ENCODE measurements around the gene MCM3AP.
A peak's percentile ranks its signal among the peaks of the same experiment; 100 is the strongest.

Gene MCM3AP

DNA sequence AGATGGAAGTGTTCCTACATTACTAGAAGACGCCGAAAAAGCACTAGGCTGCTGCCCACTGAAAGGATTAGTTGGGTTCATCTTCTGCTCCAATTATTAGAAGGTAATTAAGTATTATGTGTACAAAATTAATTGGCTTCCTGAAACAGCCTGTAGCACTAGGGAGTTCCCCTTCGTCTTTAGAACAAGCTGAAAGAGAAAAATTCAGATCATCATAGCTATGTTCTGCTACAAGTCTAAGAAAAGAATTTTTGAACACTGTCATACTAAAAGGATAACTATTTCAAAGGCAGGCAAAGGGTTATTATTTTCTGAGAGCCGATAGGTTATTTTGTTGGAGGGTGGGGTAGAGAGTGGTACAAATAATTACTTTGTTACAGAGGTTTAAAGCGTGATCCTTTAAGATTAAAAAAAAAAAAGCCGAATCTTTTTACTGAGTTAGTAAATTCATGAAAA, at the start of gene MCM3AP:
Gene MCM3AP, minus strand, starts transcription at position 406 of the 456 bp plus-strand sequence. Its CDS starts 325 bp downstream, at position 81.
- DNase-seq (ENCODE audit: low read depth): no peak

- DNase-seq (ENCODE audit: low read depth): no peak
Observed at GRCh38 chr21:46334351-46335140, 49.1 kb upstream of the MCM3AP start.

DNA sequence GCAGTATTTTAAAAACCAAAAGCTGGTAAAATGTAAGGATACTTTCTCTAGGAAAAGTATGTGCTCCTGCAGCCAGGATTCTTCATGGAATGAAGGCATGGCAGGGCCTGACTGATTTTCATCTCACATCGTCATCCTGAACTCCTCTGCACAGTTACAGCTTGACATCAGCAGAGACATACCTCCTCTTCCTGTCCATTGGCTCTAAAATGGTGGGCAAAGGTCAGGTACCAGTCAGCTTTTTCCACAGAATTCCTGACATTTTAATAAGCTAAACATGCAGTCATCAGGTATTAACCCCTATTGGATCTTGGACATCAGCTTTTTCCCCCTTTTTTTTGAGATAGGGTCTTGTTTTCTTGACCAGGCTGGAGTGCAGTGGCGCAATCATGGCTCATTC, 44.4 kb upstream of the MCM3AP start:
- no peak for DNase-seq (ENCODE audit: low read depth)

- DNase-seq (ENCODE audit: low read depth): no peak
Observed at GRCh38 chr21:46328151-46328550, 42.7 kb upstream of the MCM3AP start.

DNA sequence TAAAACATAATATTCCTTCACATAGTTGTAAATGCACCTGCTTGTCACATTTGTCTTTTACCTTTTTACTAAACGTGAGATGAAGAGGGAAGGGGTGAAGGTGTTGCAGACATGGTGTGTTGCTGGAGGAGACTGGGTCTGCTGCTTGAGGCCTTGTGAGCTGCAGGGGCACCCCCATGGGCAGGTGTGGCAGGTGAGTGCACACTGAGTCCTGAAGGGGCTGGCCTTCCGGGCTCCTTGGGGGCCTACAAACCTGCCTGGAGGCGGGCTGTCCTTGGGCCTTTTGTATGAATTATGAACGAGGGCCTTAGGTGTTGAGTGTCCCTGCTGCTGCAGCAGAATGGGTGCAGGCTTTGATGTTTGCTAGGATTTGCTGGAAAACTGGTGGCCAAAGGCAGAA, 42.3 kb upstream of the MCM3AP start:
- DNase-seq (ENCODE audit: low read depth): no peak

DNA sequence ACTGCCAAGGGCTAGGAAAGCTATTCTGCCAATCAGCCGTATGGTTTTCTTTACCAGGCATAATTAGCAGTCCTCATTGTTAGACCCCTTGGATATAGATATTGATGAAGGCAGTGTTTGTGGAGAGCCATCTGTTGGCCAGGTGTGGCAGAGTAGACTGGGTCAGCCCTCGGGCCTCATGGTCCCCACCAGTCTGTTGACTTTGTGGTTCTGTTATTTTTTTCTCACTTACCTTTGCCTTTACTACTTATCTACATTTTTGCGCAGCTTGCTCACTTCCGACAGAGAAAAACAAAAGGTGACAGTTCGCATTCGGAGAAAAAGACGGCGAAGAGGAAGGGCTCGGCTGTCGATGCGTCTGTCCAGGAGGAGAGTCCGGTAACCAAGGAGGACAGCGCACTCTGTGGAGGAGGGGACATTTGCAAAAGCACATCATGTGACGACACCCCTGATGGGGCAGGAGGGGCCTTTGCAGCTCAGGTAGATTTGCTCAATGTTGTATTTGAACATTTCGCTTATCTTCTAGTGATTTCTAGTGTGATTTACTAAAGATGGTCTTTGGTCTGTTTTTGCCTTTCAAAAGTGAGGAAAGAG, 40.8 kb upstream of the MCM3AP start:
- DNase-seq (ENCODE audit: low read depth): no peak

GRCh38 chr21:46325073-46325912, 39.9 kb upstream of the MCM3AP start:
- no peak for DNase-seq (ENCODE audit: low read depth)

DNA sequence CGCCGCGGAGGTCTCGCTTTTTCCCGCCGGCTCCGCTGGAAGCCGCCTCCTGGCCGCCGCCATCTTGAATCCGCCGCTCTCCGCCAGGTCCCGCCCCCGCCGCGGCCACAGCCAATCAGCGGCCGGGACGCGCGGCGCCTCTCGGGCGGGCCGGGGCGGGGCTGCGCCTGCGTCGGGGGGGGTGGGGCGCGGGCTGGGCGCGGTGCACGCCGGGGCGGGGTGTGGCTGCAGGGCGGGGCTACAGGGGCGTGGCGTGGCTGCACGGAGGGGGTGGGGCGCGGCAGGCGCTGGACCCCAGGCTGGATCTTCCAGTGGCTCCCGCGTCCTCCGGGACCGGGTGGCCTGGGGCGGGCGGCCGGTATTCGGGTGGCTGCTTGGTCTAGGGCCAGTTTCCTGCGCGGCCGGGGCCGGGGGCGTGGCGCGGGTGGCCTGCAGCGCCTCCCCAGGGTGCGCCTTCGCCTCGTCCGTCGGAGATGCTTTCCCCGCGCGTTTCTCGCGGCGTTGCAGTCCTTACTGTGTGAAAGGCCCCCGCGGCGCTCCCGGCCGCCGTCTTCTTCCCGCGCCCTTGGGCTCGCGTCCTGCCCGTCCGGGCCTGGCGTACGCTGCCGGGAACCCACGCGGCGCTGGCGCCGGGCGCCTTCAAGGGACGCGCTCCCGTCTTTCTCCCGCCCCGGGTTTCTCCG, 39.1 kb upstream of the MCM3AP start:
- DNase-seq (ENCODE audit: low read depth): peak; percentile 71

- peak; percentile 88 for DNase-seq (ENCODE audit: low read depth)
Observed at GRCh38 chr21:46323710-46324389, 38.4 kb upstream of the MCM3AP start, which contains the start of the genes C21orf58 and PCNT. Gene C21orf58 (minus strand): TSS chr21:46323870. CDS start chr21:46322738, 1,132 bp downstream. Gene PCNT (plus strand): TSS chr21:46324156. CDS start chr21:46324229, 73 bp downstream.

GRCh38 chr21:46323227-46323709, 37.9 kb upstream of the MCM3AP start:
- DNase-seq (ENCODE audit: low read depth): no peak

- no peak for DNase-seq (ENCODE audit: low read depth)
Observed at GRCh38 chr21:46322351-46323226, 37.2 kb upstream of the MCM3AP start.

DNA sequence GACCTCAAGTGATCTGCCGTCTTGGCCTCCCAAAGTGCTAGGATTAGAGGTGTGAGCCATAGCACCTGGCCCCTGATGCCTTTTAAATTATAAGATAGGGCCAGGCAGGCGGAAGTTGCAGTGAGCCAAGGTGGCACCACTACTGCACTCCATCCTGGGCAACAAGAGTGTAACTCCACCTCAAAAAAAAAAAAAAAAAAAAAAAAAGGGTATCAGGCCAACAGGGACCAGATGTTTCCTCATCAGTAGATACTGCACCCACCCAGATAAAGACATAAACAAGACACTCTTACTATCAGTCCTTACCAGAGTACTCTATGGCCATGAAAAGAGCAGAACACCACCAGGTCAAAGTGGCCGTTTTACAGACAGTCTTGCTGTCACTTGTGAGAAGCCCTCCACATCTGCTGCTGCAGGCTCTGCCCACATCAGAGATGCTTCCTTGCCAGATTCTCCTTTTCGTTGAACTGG, 35.0 kb upstream of the MCM3AP start:
- no peak for DNase-seq (ENCODE audit: low read depth)

GRCh38 chr21:46319186-46319585, 33.8 kb upstream of the MCM3AP start:
- DNase-seq (ENCODE audit: low read depth): no peak

DNA sequence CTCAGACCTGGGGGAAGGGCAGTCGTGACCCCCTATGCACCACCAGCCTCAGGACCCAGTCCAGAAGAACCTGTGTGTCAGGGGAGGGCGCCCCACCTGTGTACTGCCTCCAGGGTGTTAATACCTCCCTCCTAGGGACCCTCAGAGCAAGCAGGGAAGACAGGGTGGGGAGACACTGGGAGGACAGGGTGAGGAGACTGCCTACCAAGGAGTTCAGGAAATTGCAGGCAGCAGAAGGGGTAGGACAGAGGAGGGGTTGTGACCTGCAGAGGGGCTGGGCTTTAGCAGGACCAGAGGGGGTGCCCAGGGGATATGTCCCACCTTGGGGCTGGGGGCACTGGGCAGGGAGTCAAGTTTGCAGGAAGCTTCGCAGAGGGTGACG, 33.0 kb upstream of the MCM3AP start:
- no peak for DNase-seq (ENCODE audit: low read depth)

GRCh38 chr21:46317710-46318463, 32.5 kb upstream of the MCM3AP start:
- DNase-seq (ENCODE audit: low read depth): no peak

- no peak for DNase-seq (ENCODE audit: low read depth)
Observed at GRCh38 chr21:46316708-46317324, 31.4 kb upstream of the MCM3AP start.

DNA sequence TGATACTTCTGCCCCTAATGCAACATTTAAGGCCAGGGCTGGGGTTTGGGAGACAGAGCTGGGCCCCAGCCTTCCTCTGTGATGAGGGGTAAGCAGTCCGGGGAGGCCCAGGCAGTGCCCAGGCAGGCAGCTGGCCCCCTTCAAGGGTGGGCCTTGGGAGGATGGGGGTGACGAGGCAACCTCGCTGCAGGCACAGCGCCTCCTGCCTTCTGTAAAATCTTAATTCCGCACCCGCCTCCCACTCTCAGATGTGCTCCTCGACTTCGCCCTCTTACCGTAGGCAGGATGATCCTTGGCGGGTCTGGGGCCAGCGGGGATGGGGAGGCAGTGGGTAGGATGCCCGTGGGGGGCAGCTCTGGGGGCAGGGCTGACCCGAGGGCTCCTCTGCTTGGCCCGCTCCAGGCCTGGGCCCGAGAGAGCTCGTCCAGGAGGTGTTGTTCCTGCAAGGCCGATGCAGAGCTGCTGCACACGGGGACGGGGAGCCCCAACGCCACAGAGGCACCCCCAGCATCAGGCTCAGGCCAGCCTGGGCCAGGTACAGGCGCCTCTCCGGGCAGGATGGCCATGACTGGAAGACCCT, 29.1 kb upstream of the MCM3AP start:
- DNase-seq (ENCODE audit: low read depth): no peak

GRCh38 chr21:46312949-46313348, 27.5 kb upstream of the MCM3AP start:
- DNase-seq (ENCODE audit: low read depth): no peak

Measured in stimulated activated CD8-positive, alpha-beta memory T cell treated with anti-CD3 and anti-CD28 coated beads, Interleukin-15, amount 100 ng/mL, for 1 hour (primary cell).